Nephron progenitor cell (in vitro differentiated cells): Measurements from ENCODE around the gene LACC1.

Experiments
- DNase-seq: peaks from one replicate; pipeline ENCODE4 v3.0.0; 2021
- H3K27ac Mint-ChIP-seq: 2 replicates; pipeline ENCODE4 v1.8.0; 2021; ENCODE audit warnings: mild to moderate bottlenecking, moderate library complexity, mixed read lengths
- H3K27me3 Mint-ChIP-seq: 2 replicates; pipeline ENCODE4 v1.8.0; 2021; ENCODE audit warnings: mild to moderate bottlenecking, low read depth, mixed read lengths; ENCODE audit not compliant: poor library complexity
- H3K36me3 Mint-ChIP-seq: 2 replicates; pipeline ENCODE4 v1.8.0; 2021; ENCODE audit warnings: low read depth, mixed read lengths
- H3K4me1 Mint-ChIP-seq: 2 replicates; pipeline ENCODE4 v1.8.0; 2021; ENCODE audit warnings: mixed read lengths
- H3K4me3 Mint-ChIP-seq: 2 replicates; pipeline ENCODE4 v1.8.0; 2021; ENCODE audit warnings: mild to moderate bottlenecking, moderate library complexity, mixed read lengths
- H3K9me3 Mint-ChIP-seq: 2 replicates; pipeline ENCODE4 v1.8.0; 2021; ENCODE audit warnings: mild to moderate bottlenecking, moderate library complexity, mixed read lengths
- CTCF ChIP-seq: fragments of 200-600 bp; sonication (generic); IDR thresholded peaks from 2 replicates; pipeline ENCODE4 v1.5.0; 2021; ENCODE audit warnings: antibody characterized with exemption

LACC1 gene

GRCh38 chr13:43910856-43911255, 31.2 kb downstream of the LACC1 start:
- Mint-ChIP-seq H3K27me3 (peaks cover 5% of the 10 kb centered on the region), H3K9me3 (no peaks in the 10 kb centered on the region), H3K27ac (no peak overlapping the region), H3K4me1 (peaks cover 31% of the 10 kb centered on the region), H3K36me3 (no peaks in the 10 kb centered on the region), H3K4me3 (no peak overlapping the region)
- no peak for TF ChIP-seq CTCF
- no peak for DNase-seq

DNA sequence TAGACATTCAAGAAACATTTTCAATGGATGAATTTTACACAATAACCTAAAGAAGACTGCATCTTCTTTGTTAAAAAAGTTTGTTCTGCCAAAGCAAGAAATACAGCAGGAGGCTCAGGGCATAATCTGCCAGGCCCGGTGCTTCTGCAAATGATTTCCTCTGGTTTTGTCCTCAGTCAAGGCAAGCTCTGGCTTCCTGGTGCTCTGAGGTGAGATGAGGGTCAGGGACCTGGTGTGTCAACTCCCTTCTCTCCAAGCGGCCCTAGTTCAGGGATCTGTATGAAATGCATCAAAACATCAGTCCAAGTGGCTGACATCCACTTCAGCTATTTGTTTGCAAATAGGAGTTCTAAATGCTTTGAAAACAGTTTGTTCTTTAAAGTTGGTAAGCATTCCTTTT, 31.6 kb downstream of the LACC1 start:
- peaks cover 5% of the 10 kb centered on the region for H3K27me3 Mint-ChIP-seq
- no peak overlapping the region for H3K4me3 Mint-ChIP-seq
- no peak for DNase-seq
- H3K36me3 Mint-ChIP-seq: no peaks in the 10 kb centered on the region
- peaks cover 31% of the 10 kb centered on the region for H3K4me1 Mint-ChIP-seq
- no peak overlapping the region for H3K27ac Mint-ChIP-seq
- H3K9me3 Mint-ChIP-seq: no peaks in the 10 kb centered on the region
- TF ChIP-seq CTCF: no peak

- H3K4me1 Mint-ChIP-seq: peaks cover 31% of the 10 kb centered on the region
- no peak overlapping the region for H3K4me3 Mint-ChIP-seq
- H3K27me3 Mint-ChIP-seq: peaks cover 5% of the 10 kb centered on the region
- no peak for TF ChIP-seq CTCF
- no peak for DNase-seq
- H3K9me3 Mint-ChIP-seq: no peaks in the 10 kb centered on the region
- no peaks in the 10 kb centered on the region for H3K36me3 Mint-ChIP-seq
- no peak overlapping the region for H3K27ac Mint-ChIP-seq
These were observed 32.2 kb downstream of the LACC1 start for GRCh38 chr13:43911871-43912270.

- DNase-seq: no peak
- H3K27ac Mint-ChIP-seq: no peak overlapping the region
- H3K4me1 Mint-ChIP-seq: peaks cover 19% of the 10 kb centered on the region
- peaks cover 3% of the 10 kb centered on the region for H3K27me3 Mint-ChIP-seq
- TF ChIP-seq CTCF: no peak
- no peak overlapping the region for H3K4me3 Mint-ChIP-seq
- H3K36me3 Mint-ChIP-seq: no peaks in the 10 kb centered on the region
- no peaks in the 10 kb centered on the region for H3K9me3 Mint-ChIP-seq
These were observed 35.7 kb downstream of the LACC1 start for GRCh38 chr13:43915451-43915850.

DNA sequence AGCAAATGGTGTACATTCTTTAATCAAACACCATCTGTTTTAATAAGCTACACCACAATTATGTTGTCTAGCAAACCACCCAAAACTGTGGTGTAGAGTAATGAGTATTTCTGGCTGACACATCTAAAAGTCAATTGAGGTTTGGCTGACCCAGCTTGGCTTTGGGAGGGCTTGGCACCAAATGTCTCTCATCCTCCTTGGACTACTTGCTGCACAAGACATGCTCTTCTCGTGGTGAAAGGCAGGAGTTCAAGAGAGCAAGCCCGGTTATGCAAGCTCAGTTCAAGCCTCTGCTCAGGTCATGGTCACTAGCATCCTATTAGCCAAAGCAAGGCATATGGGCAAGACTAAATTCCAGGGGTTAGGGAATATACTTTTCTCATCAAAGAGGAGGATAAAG, 37.1 kb downstream of the LACC1 start:
- Mint-ChIP-seq H3K36me3 (no peaks in the 10 kb centered on the region), H3K4me3 (no peak overlapping the region), H3K27me3 (peaks cover 3% of the 10 kb centered on the region), H3K4me1 (peaks cover 13% of the 10 kb centered on the region), H3K27ac (no peak overlapping the region), H3K9me3 (no peaks in the 10 kb centered on the region)
- no peak for DNase-seq
- no peak for TF ChIP-seq CTCF

DNA sequence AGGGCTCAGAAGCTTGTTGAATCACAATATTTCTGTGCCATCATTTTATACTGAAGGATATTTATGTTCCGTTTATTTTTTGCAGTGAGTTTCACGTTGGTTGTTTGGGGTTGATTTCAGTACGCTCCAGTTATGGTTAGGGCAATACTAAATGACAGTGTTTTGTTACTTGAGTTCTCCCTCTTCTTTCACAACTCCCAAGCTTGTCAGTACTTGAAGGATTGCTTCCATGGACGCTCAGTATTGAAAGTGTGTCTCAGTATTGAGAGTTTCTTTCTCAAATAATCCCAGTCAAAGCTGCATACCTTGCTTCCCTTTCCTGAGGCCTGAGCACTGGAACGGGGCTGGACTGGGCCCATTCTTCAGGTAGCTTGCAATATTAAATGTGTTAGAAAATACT, 38.9 kb downstream of the LACC1 start:
- Mint-ChIP-seq H3K4me3 (no peak overlapping the region), H3K9me3 (no peaks in the 10 kb centered on the region), H3K36me3 (no peaks in the 10 kb centered on the region), H3K27me3 (peaks cover 3% of the 10 kb centered on the region), H3K27ac (no peak overlapping the region), H3K4me1 (peaks cover 7% of the 10 kb centered on the region)
- no peak for TF ChIP-seq CTCF
- DNase-seq: no peak
